Muscle of leg (tissue), 11 donors: ENCODE data around the gene IGFN1. TPM values are rescaled to one million over a fixed set of nuclear protein-coding genes. Genes with fewer than 3 reads are reported as not detected.

Source experiments
- DNase-seq: peaks from one replicate; pipeline ENCODE4 v3.0.0; 2013
- H3K27ac ChIP-seq: one replicate; pipeline ENCODE4 v1.5.1; 2013; ENCODE audit warnings: mild to moderate bottlenecking, low read length, control low read depth
- H3K27me3 ChIP-seq: one replicate; pipeline ENCODE4 v1.6.1; 2013; ENCODE audit warnings: low read length; ENCODE audit not compliant: control insufficient read depth, insufficient read depth
- H3K36me3 ChIP-seq: one replicate; pipeline ENCODE4 v1.6.1; 2013; ENCODE audit warnings: low read length; ENCODE audit not compliant: control insufficient read depth, insufficient read depth
- H3K4me1 ChIP-seq: one replicate; pipeline ENCODE4 v1.6.1; 2013; ENCODE audit warnings: low read length; ENCODE audit not compliant: control insufficient read depth, insufficient read depth
- H3K4me3 ChIP-seq: one replicate; pipeline ENCODE4 v1.5.1; 2013; ENCODE audit warnings: low read length, control low read depth
- H3K9me3 ChIP-seq: replicated peaks from 2 replicates; pipeline ENCODE4 v1.6.1; 2013; ENCODE audit warnings: low read depth, low read length; ENCODE audit not compliant: control insufficient read depth
- WGBS: methylation state at CpG from one replicate; pipeline ENCODE4 v1.1.5; 2013; ENCODE audit warnings: missing lambda C conversion rate; ENCODE audit not compliant: insufficient coverage; 5-methylcytosine and 5-hydroxymethylcytosine counted together
- polyA plus RNA-seq, 8 donors: library from polyadenylated mRNA; unstranded; fragments of 120-200 nt; gene quantifications; one replicate each; pipeline versions ENCODE4 v1.2.1 to v1.2.3, GENCODE V29; 2013; ENCODE audit warnings: inconsistent platforms in 1 of 8, low replicate concordance in 1 of 8; ENCODE audit not compliant: insufficient read length in 8 of 8, insufficient read depth in 1 of 8
- total RNA-seq: library from RNA; stranded (reverse); fragments of 120-200 nt; gene quantifications from one replicate; pipeline ENCODE4 v1.2.4, GENCODE V29; 2013

Gene IGFN1
- total and polyA plus RNA-seq, 9 donors, result 0.72 to 4.3 (median 2.8) TPM

- no peaks in the 10 kb centered on the region for H3K9me3 ChIP-seq
- no peak for DNase-seq
- peaks cover 9% of the 10 kb centered on the region for H3K27me3 ChIP-seq
- H3K27ac ChIP-seq, result no peak overlapping the region
- H3K4me3 ChIP-seq, result no peak overlapping the region
- 81% methylated on average over 5 of the region's 5 CpGs for WGBS
- no peaks in the 10 kb centered on the region for H3K4me1 ChIP-seq
- no peaks in the 10 kb centered on the region for H3K36me3 ChIP-seq
Observed at GRCh38 chr1:201214886-201215285, 24.3 kb downstream of the IGFN1 start.

GRCh38 chr1:201215531-201216357 is 25.1 kb downstream of the IGFN1 start:
- 81% methylated on average over 10 of the region's 12 CpGs for WGBS
- Histone ChIP-seq H3K27me3 (peaks cover 9% of the 10 kb centered on the region), H3K27ac (no peak overlapping the region), H3K36me3 (no peaks in the 10 kb centered on the region), H3K9me3 (no peaks in the 10 kb centered on the region), H3K4me3 (no peak overlapping the region), H3K4me1 (no peaks in the 10 kb centered on the region)
- DNase-seq, result no peak

- Histone ChIP-seq H3K4me1 (no peaks in the 10 kb centered on the region), H3K9me3 (no peaks in the 10 kb centered on the region), H3K27ac (no peak overlapping the region), H3K4me3 (no peak overlapping the region), H3K36me3 (no peaks in the 10 kb centered on the region), H3K27me3 (peaks cover 9% of the 10 kb centered on the region)
- DNase-seq, result no peak
- 76% methylated on average over 15 of the region's 20 CpGs for WGBS
Observed at GRCh38 chr1:201216395-201217085, 25.9 kb downstream of the IGFN1 start.

GRCh38 chr1:201217146-201217545 is 26.5 kb downstream of the IGFN1 start:
- WGBS, result 88% methylated on average over 14 of the region's 14 CpGs
- H3K9me3 ChIP-seq, result no peaks in the 10 kb centered on the region
- no peak for DNase-seq
- no peak overlapping the region for H3K4me3 ChIP-seq
- no peaks in the 10 kb centered on the region for H3K4me1 ChIP-seq
- no peaks in the 10 kb centered on the region for H3K36me3 ChIP-seq
- peaks cover 3% of the 10 kb centered on the region for H3K27me3 ChIP-seq
- H3K27ac ChIP-seq, result no peak overlapping the region

- WGBS, result 76% methylated on average over 3 of the region's 3 CpGs
- H3K36me3 ChIP-seq, result no peaks in the 10 kb centered on the region
- no peak overlapping the region for H3K4me3 ChIP-seq
Observed at GRCh38 chr1:201217851-201218250, 27.2 kb downstream of the IGFN1 start.

GRCh38 chr1:201218409-201218808 is 27.8 kb downstream of the IGFN1 start:
- Histone ChIP-seq H3K27ac (no peak overlapping the region), H3K4me3 (no peak overlapping the region), H3K9me3 (no peaks in the 10 kb centered on the region), H3K4me1 (peaks cover 2% of the 10 kb centered on the region), H3K36me3 (no peaks in the 10 kb centered on the region), H3K27me3 (no peaks in the 10 kb centered on the region)
- no peak for DNase-seq
- WGBS, result 84% methylated on average over 10 of the region's 10 CpGs

More at GRCh38 chr1:201217851-201218250, 27.2 kb downstream of the IGFN1 start:
- DNase-seq, result no peak
- Histone ChIP-seq H3K9me3 (no peaks in the 10 kb centered on the region), H3K27ac (no peak overlapping the region), H3K27me3 (no peaks in the 10 kb centered on the region), H3K4me1 (no peaks in the 10 kb centered on the region)

- Histone ChIP-seq H3K4me3 (no peak overlapping the region), H3K36me3 (no peaks in the 10 kb centered on the region), H3K9me3 (no peaks in the 10 kb centered on the region), H3K27ac (no peak overlapping the region), H3K27me3 (peaks cover 1% of the 10 kb centered on the region), H3K4me1 (peaks cover 2% of the 10 kb centered on the region)
- 60% methylated on average over 4 of the region's 7 CpGs for WGBS
- no peak for DNase-seq
Observed at GRCh38 chr1:201219481-201220387, 29.1 kb downstream of the IGFN1 start.

GRCh38 chr1:201220388-201220715 is 29.7 kb downstream of the IGFN1 start:
- WGBS, result no CpG with 5 or more reads among the region's 1 CpG
- H3K9me3 ChIP-seq, result no peaks in the 10 kb centered on the region
- H3K4me3 ChIP-seq, result no peak overlapping the region
- peaks cover 2% of the 10 kb centered on the region for H3K4me1 ChIP-seq
- H3K27me3 ChIP-seq, result peaks cover 2% of the 10 kb centered on the region
- no peaks in the 10 kb centered on the region for H3K36me3 ChIP-seq
- no peak for DNase-seq
- no peak overlapping the region for H3K27ac ChIP-seq

- Histone ChIP-seq H3K9me3 (no peaks in the 10 kb centered on the region), H3K4me3 (no peak overlapping the region), H3K27me3 (peaks cover 2% of the 10 kb centered on the region), H3K4me1 (peaks cover 2% of the 10 kb centered on the region), H3K36me3 (no peaks in the 10 kb centered on the region), H3K27ac (no peak overlapping the region)
- 82% methylated on average over 9 of the region's 10 CpGs for WGBS
- DNase-seq, result no peak
Observed at GRCh38 chr1:201221201-201221846, 30.7 kb downstream of the IGFN1 start.
